Nasal cavity respiratory epithelium epithelial cell of viscerocranial mucosa (primary cell): ENCODE data around the gene SCMH1. TPM values are rescaled to one million over a fixed set of nuclear protein-coding genes. Genes with fewer than 3 reads are reported as not detected.

Source experiments
- total RNA-seq: library from RNA; depleted of rRNA; stranded (reverse); fragments of >200 nt; gene quantifications from 2 replicates; pipeline ENCODE4 v1.2.3, GENCODE V29; 2014

SCMH1 gene
- 4.4 and 10.7 TPM in 2 replicates for total RNA-seq

DNA sequence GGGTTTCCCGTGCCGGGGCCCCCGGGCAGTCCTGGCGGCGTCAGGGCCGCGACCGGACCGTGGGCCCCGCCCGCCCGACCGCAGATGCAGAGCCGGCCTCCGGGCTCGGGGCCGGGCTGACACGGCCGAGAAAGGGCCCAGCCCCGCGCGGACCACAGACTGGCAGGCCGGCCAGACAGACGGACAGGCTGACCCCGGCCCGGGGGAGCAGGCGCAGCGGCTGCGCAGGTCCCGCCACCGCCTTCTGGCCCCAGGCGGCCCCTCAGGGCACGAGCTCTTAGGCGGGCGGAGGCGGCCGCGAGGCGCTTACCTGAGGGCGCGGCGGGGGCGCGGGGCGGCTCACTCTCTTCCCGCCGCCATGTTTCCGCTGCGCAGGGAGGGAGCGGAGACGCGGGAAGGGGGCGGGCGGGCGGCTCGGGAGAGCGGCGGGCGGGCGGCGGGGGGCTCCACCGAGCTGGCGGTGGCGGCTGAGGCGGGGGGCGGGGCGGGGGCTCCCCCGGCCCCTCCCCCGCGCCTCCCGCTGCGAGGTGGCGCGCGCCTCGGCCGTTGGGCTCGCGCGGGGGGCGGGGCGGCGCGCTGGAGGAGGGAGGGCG, at the start of gene SCMH1:
TSS of gene SCMH1 (minus strand) at position 558 of the 593 bp plus-strand sequence. CDS start 56,173 bp downstream, outside the sequence.

DNA sequence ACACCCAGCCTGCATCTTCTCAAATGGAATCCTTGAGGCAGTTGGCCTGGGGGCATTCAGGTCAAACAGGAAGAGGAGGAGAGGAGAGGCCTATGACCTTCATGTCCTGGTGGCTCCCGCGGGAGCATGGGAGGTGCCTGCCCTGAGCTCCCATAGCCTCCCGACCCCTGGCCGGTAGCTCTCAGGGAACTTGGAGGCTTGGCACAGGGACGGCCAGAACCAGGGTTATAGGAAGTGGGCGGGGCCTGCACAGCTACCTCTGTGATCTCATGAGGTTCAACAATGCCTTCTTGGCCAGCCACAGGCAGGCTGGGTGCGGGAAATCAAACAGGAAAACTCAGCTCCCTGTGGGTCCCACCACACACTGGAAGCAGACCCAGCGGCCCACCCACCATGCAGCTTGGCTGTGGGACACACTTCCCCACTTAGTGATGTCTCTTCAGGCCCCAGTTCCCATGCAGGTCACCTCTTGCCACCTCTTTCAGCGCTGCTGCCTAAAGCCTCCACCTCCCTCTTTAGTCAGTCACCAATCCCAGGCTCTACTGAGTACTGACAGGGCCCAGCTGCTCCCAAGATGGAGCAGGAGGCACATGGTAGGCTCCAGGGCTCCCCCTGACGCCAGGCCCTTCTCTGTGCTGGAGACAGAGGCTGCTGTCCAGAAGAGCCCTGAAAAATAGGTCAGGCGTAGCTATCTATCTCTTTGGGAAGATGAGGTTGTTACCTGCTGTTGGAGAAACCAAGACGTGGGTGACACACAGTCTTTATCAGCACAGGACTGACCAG, 220.4 kb downstream of the SCMH1 start, which contains the start of gene SLFNL1:
TSS of gene SLFNL1 (minus strand) at position 200 of the 783 bp plus-strand sequence. CDS start 1,065 bp downstream, outside the sequence.

DNA sequence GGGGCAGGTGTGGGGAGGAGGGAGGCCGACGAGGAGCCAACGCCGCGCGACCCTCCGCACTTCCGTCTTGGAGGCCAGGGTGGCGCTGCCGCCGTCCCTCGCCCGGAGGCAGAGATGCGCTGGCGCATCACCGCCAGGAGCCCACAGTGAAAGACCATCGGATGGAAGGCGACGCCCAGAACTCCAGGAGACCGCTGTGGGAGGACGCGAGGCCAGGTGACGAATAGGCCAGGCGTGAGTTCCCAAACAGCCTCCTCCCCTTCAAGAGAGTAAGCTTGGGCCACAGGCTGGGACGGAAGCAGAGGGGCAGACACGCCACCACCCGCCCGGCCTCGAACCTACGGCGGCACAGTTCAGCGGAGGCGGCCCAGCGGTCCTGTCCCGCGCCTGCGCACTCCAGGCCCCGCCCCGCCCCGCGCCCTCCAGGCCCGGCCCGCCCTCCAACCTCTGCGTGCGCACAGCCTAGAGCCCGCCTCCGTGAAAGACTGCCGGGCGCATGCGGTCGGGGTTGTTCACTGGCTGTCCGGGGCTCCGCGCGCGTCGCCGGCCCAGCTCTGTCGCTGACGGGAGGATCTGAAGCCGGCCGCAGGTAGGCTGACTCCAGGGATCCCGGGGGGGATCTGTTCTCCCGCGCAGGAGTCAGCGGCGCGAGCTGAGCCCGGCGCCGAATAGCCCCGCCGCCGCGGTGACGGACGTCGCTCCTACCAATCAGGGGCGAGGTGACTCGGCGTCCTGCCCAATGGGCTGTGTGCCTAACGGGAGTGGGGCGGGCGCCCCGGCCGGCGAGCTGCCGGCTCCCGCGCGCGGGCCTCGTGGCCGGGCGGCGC, 262.7 kb downstream of the SCMH1 start, which contains the start of gene CTPS1:
TSS of gene CTPS1 (plus strand) at position 456 of the 827 bp plus-strand sequence. CDS start 3,595 bp downstream, outside the sequence.

Other genes with a start within 250 kb of the SCMH1 start
- gene SLFNL1, start 220.6 kb downstream of the SCMH1 start, total RNA-seq, result under 0.01 and 0.21 TPM in 2 replicates
- 0.14 TPM in 1 of 2 replicates, not detected in the other for gene FOXO6, start 119.1 kb upstream of the SCMH1 start, total RNA-seq
- gene EDN2, start 242.4 kb upstream of the SCMH1 start, total RNA-seq, result 2.1 and 4.4 TPM in 2 replicates